ENCODE measurements around the gene ASTN2.

ASTN2 gene

GRCh38 chr9:117002686-117003085 is 412.2 kb downstream of the ASTN2 start:
- TF ChIP-seq CTCF (IDR thresholded peaks at IDR 0.05; ENCODE audit: low read depth, low read length): no peak

GRCh38 chr9:117000834-117001233 is 414.0 kb downstream of the ASTN2 start:
- Histone ChIP-seq H3K9me3 (ENCODE audit: severe bottlenecking) (no peaks in the 10 kb centered on the region), H3K27ac (no peak overlapping the region), H3K27me3 (ENCODE audit: insufficient read depth, low read depth, severe bottlenecking) (no peaks in the 10 kb centered on the region), H3K36me3 (peaks cover 25% of the 10 kb centered on the region), H3K4me3 (ENCODE audit: low read depth, low read length) (no peak overlapping the region)
- no peak for TF ChIP-seq CTCF (IDR thresholded peaks at IDR 0.05; ENCODE audit: low read depth, low read length)
- DNase-seq: no peak

More at GRCh38 chr9:117002686-117003085, 412.2 kb downstream of the ASTN2 start:
- DNase-seq: no peak
- Histone ChIP-seq H3K27ac (no peak overlapping the region), H3K9me3 (ENCODE audit: severe bottlenecking) (no peaks in the 10 kb centered on the region), H3K27me3 (ENCODE audit: insufficient read depth, low read depth, severe bottlenecking) (no peaks in the 10 kb centered on the region), H3K4me3 (ENCODE audit: low read depth, low read length) (no peak overlapping the region), H3K36me3 (peaks cover 42% of the 10 kb centered on the region)

GRCh38 chr9:117000196-117000723 is 414.6 kb downstream of the ASTN2 start:
- H3K9me3 ChIP-seq (ENCODE audit: severe bottlenecking): no peaks in the 10 kb centered on the region
- H3K27ac ChIP-seq: no peak overlapping the region
- peaks cover 21% of the 10 kb centered on the region for H3K36me3 ChIP-seq
- no peaks in the 10 kb centered on the region for H3K27me3 ChIP-seq (ENCODE audit: insufficient read depth, low read depth, severe bottlenecking)
- TF ChIP-seq CTCF (IDR thresholded peaks at IDR 0.05; ENCODE audit: low read depth, low read length): no peak
- H3K4me3 ChIP-seq (ENCODE audit: low read depth, low read length): no peak overlapping the region
- DNase-seq: no peak

- Histone ChIP-seq H3K27ac (no peak overlapping the region), H3K4me3 (ENCODE audit: low read depth, low read length) (no peak overlapping the region), H3K36me3 (peaks cover 8% of the 10 kb centered on the region), H3K9me3 (ENCODE audit: severe bottlenecking) (no peaks in the 10 kb centered on the region), H3K27me3 (ENCODE audit: insufficient read depth, low read depth, severe bottlenecking) (no peaks in the 10 kb centered on the region)
- DNase-seq: no peak
- TF ChIP-seq CTCF (IDR thresholded peaks at IDR 0.05; ENCODE audit: low read depth, low read length): no peak
Observed at GRCh38 chr9:116998305-116998704, 416.6 kb downstream of the ASTN2 start.

- H3K27ac ChIP-seq: no peak overlapping the region
- DNase-seq: no peak
- no peaks in the 10 kb centered on the region for H3K27me3 ChIP-seq (ENCODE audit: insufficient read depth, low read depth, severe bottlenecking)
- 0 out of 2 replicates have a peak, but pooled peaks cover 3% of the 10 kb centered on the region for H3K36me3 ChIP-seq
- H3K4me3 ChIP-seq (ENCODE audit: low read depth, low read length): no peak overlapping the region
- no peak for TF ChIP-seq CTCF (IDR thresholded peaks at IDR 0.05; ENCODE audit: low read depth, low read length)
- no peaks in the 10 kb centered on the region for H3K9me3 ChIP-seq (ENCODE audit: severe bottlenecking)
Observed at GRCh38 chr9:116992865-116993264, 422.0 kb downstream of the ASTN2 start.

- H3K9me3 ChIP-seq (ENCODE audit: severe bottlenecking): no peaks in the 10 kb centered on the region
- no peak for DNase-seq
- no peaks in the 10 kb centered on the region for H3K27me3 ChIP-seq (ENCODE audit: insufficient read depth, low read depth, severe bottlenecking)
- no peak for TF ChIP-seq CTCF (IDR thresholded peaks at IDR 0.05; ENCODE audit: low read depth, low read length)
- H3K4me3 ChIP-seq (ENCODE audit: low read depth, low read length): no peak overlapping the region
- 0 out of 2 replicates have a peak, but pooled peaks cover 4% of the 10 kb centered on the region for H3K36me3 ChIP-seq
- H3K27ac ChIP-seq: no peak overlapping the region
Observed at GRCh38 chr9:116991051-116991450, 423.8 kb downstream of the ASTN2 start.
